Kidney (tissue), 14 donors: ENCODE data around the gene WDR86. TPM values are rescaled to one million over a fixed set of nuclear protein-coding genes. Genes with fewer than 3 reads are reported as not detected.

ENCODE experiments used
- DNase-seq, 5 donors: peaks; one replicate each; pipeline ENCODE4 v3.0.0-alpha.2; 2013 to 2020
- FAIRE-seq: peaks from 2 replicates; lab custom pipeline; 2012; peaks lifted over from hg19 to GRCh38; lab: Jason Lieb, UNC
- H3K27ac ChIP-seq, 2 donors: one replicate each; pipeline ENCODE4 v1.7.0; 2013; ENCODE audit warnings: low read depth in 2 of 2, low read length in 2 of 2, inconsistent platforms in 1 of 2
- H3K27me3 ChIP-seq: one replicate; pipeline ENCODE4 v1.7.1; 2013; ENCODE audit warnings: low read length, inconsistent platforms; ENCODE audit not compliant: control insufficient read depth, insufficient read depth
- H3K36me3 ChIP-seq, 3 donors: one replicate each; pipeline versions ENCODE4 v1.7.0 to v1.7.1; 2013; ENCODE audit warnings: low read length in 3 of 3, control low read depth in 1 of 3, inconsistent platforms in 1 of 3; ENCODE audit not compliant: insufficient read depth in 3 of 3, control insufficient read depth in 2 of 3
- H3K4me1 ChIP-seq, 3 donors: one replicate each; pipeline versions ENCODE4 v1.7.0 to v1.7.1; 2013; ENCODE audit warnings: low read length in 3 of 3, inconsistent platforms in 1 of 3, low read depth in 1 of 3; ENCODE audit not compliant: control insufficient read depth in 2 of 3, insufficient read depth in 2 of 3
- H3K4me3 ChIP-seq, 3 donors: one replicate each; pipeline versions ENCODE4 v1.7.0 to v1.8.1; 2013; ENCODE audit warnings: low read length in 3 of 3, control low read depth in 1 of 3, inconsistent platforms in 1 of 3
- H3K9ac ChIP-seq, 3 donors: one replicate each; pipeline versions ENCODE4 v1.7.0 to v1.7.1; 2013; ENCODE audit warnings: low read length in 3 of 3, control low read depth in 1 of 3, inconsistent platforms in 1 of 3
- H3K9me3 ChIP-seq, 3 donors: one replicate each; pipeline versions ENCODE4 v1.7.0 to v1.7.1; 2013; ENCODE audit warnings: low read length in 3 of 3, control low read depth in 1 of 3, inconsistent platforms in 1 of 3; ENCODE audit not compliant: control insufficient read depth in 2 of 3, insufficient read depth in 1 of 3
- intact Hi-C: fragments of 100-400 bp; cut with DNase I; formaldehyde crosslinking; loops from one replicate; pipeline ENCODE4 v1.11.1; 2022
- polyA plus RNA-seq: library from polyadenylated mRNA; stranded (reverse); fragments of 350-450 nt; fragmentation: Illumina TruSeq; extraction: RNeasy Lipid Tissue Mini Kit (QIAGEN cat#74804); gene quantifications from one replicate; pipeline ENCODE4 v1.2.3, GENCODE V29; 2014; ENCODE audit warnings: low read depth, low replicate concordance; ENCODE audit not compliant: insufficient read depth
- total RNA-seq: library from RNA; stranded (reverse); fragmentation: NEBNext Ultra II Directional; extraction: Animal tissue kit (Norgen Biotek cat#: 25700); gene quantifications from one replicate; pipeline ENCODE4 v1.2.1, GENCODE V29; 2021
- TF ChIP-seq, protein P1 (sequence below): IDR thresholded peaks from 3 replicates; pipeline ENCODE4 v1.5.1; 2012; ENCODE audit warnings: mild to moderate bottlenecking, moderate library complexity, borderline replicate concordance; ENCODE audit not compliant: insufficient read depth; ENCODE audit errors: extremely low read depth
- donor health status: control.
- donor health status: control.
- donor health status: control.
- donor health status: control.
- donor health status: control.
- donor health status: DM: yes; HTN: yes; CAD: no.
- donor health status: Normal renal cell carcinoma (clear cell type).

Gene WDR86
- total and polyA plus RNA-seq, 2 donors from 2014 or later = 1.8 to 5.9 TPM

DNA sequence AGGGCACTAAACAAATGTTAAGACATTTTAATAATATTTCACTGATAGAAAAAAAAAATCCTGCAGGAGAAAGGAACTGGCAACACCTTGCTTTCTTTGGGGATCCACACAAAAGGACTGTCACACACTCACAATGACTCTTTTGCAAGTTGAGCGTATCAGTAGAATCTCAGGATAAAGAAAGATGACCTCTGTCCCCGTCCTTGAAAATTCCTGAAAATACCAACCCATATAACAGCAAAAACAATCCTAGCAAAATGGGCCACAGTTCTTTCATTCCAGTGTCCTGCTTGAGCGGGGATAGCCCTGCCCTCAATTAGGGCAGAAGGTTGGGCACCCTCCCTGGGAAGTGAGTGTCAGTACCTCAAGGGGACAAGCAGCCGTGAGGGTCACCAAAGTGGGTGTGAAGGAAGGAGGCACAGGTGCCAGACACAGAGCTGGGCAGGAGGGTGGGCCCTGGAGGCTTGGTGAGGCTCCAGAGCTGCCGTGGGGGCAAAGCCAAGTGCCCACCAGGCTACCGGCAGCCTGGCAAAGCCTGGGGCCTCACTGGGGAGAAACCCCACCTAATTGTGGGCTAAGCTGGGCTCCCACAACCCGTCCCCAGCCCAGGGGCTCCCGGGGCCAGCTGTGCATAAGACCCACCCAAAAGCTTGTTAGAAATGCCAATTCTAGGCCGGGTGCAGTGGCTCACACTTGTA is 2.8 kb downstream of the WDR86 start:
- no peaks in the 10 kb centered on the region for H3K9me3 ChIP-seq
- FAIRE-seq (no peak), DNase-seq (peak in 1 of 5 donors; percentile 49)
- peaks cover 0 to 7% (median 4%) of the 10 kb centered on the region in 3 donors for H3K4me1 ChIP-seq
- TF ChIP-seq, protein P1, sequence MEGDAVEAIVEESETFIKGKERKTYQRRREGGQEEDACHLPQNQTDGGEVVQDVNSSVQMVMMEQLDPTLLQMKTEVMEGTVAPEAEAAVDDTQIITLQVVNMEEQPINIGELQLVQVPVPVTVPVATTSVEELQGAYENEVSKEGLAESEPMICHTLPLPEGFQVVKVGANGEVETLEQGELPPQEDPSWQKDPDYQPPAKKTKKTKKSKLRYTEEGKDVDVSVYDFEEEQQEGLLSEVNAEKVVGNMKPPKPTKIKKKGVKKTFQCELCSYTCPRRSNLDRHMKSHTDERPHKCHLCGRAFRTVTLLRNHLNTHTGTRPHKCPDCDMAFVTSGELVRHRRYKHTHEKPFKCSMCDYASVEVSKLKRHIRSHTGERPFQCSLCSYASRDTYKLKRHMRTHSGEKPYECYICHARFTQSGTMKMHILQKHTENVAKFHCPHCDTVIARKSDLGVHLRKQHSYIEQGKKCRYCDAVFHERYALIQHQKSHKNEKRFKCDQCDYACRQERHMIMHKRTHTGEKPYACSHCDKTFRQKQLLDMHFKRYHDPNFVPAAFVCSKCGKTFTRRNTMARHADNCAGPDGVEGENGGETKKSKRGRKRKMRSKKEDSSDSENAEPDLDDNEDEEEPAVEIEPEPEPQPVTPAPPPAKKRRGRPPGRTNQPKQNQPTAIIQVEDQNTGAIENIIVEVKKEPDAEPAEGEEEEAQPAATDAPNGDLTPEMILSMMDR = no peak
- H3K4me3 ChIP-seq = no peak overlapping the region
- intact Hi-C loops = no loop called here
- no peaks in the 10 kb centered on the region for H3K27me3 ChIP-seq
- H3K9ac ChIP-seq = no peak overlapping the region
- H3K27ac ChIP-seq = no peak overlapping the region
- no peaks in the 10 kb centered on the region for H3K36me3 ChIP-seq

DNA sequence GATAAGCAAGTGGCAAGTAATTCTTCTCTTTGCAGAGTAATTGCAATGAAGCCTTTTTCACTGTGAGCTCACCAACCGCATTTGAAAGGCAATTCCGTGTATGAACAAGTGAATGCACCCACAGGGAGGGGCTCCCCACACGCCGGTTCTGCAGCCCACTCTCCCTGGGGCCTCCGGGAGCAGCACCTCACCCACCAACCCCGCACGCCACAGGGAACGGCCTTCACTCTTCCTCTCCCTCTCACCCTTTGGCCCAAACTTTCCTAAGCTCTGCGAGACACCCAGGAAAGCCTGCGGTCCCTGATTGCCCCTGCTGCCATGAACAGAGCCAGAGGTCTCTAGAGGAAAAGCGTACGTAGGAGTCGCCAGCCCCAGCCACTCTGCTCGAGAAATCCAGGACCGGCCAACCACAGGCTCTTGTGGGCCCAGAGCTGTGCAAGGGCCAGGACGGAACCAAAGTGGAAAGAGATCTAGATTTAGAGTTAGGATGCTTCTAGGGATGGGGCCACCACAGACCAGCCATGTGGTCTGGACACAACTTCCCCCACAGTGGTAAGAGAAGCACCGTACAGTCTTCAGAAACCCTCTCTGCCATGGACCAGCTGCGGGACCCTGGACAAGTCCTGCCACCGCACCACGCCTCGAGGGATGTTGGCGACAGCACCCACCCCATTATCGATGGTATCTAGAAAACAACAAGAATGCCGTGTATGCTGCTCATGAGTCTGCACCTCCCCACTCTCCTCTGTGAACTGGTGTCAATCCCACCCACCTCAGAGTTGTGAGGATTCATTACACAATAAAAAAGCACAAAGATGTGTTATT is 3.6 kb downstream of the WDR86 start:
- Histone ChIP-seq H3K36me3 (no peaks in the 10 kb centered on the region), H3K4me3 (no peak overlapping the region), H3K27me3 (no peaks in the 10 kb centered on the region), H3K27ac (no peak overlapping the region), H3K9ac (no peak overlapping the region), H3K9me3 (no peaks in the 10 kb centered on the region), H3K4me1 (peaks cover 0 to 7% (median 4%) of the 10 kb centered on the region in 3 donors)
- DNase-seq = peak in 1 of 5 donors; percentile 55
- TF ChIP-seq, protein P1 = no peak
- intact Hi-C loops = no loop called here
- no peak for FAIRE-seq

DNA sequence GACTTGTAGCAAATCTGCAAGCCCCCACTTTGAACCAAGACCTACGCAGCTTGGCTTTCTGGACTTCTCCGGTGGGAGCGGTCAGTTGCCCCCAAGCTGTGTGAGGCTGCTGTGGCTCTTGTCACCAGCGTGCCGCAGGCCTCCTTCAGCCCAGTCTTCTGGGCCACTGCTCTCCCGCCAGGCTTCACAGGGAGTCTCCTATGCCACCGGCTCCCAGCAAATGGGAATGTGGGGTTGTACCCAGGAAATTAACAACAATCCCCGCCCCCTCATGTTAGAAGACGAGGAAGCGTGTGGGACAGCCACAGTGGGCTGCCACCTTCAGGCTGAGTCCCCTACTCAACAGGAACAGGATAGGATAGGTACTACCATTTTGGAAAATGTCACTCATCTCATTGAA is 4.2 kb downstream of the WDR86 start:
- TF ChIP-seq, protein P1 = no peak
- FAIRE-seq = no peak
- H3K9ac ChIP-seq = no peak overlapping the region

More for the DNA sequence above, 4.2 kb downstream of the WDR86 start:
- no peak overlapping the region for H3K27ac ChIP-seq
- no peaks in the 10 kb centered on the region for H3K36me3 ChIP-seq
- peak in 1 of 5 donors; percentile 37 for DNase-seq
- no peaks in the 10 kb centered on the region for H3K27me3 ChIP-seq
- H3K4me3 ChIP-seq = no peak overlapping the region
- H3K9me3 ChIP-seq = no peaks in the 10 kb centered on the region
- peaks cover 0 to 7% (median 4%) of the 10 kb centered on the region in 3 donors for H3K4me1 ChIP-seq
- intact Hi-C loops = no loop called here
